ENCODE measurements around the gene WBP2. TPM values are rescaled to one million over a fixed set of nuclear protein-coding genes. Genes with fewer than 3 reads are reported as not detected.
"Not testable (repeated sequence)": the region's sequence is repeated elsewhere in the genome, so short reads cannot be mapped to it uniquely, and the experiment has no call there.

WBP2 gene
- total RNA-seq, 2 experiments from 2014 or later = 64.3 to 68.6 TPM

DNA sequence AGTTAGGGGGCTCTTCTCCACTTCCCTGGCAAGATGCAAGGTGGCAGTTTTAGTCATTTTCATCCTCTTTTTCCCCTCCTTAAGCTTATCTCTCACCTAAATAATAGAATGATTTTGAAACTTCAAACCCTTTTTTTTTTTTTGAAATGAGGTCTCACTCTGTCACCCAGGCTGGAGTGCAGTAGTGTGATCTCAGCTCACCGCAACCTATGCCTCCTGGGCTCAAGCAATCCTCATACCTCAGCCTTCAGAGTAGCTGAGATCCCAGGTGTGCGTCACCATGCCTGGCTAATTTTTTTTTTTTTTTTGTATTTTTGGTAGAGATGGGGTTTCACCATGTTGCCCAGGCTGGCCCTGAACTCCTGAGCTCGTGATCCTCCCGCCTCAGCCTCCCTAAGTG lies 9.8 kb upstream of the WBP2 start:
- not testable (repeated sequence) for H3K9me3 Mint-ChIP-seq (ENCODE audit: insufficient read depth); H3K27me3 Mint-ChIP-seq (ENCODE audit: low read depth); H3K36me3 Mint-ChIP-seq (ENCODE audit: low read depth); DNase-seq
- peak overlapping the region; percentile 39 for H3K4me3 Mint-ChIP-seq
- POLR2A ChIA-PET = interaction anchor here (0.6 to 1.9 kb wide), 6 partner anchors 9 to 109 kb away, joined by 3 to 13 read pairs (median 5); partner anchors contain the start of gene WBP2
- peak; percentile 43 for ATAC-seq
- H3K27ac Mint-ChIP-seq = peak overlapping the region; percentile 83
- CTCF ChIA-PET = interaction anchor here (0.7 to 11.9 kb wide), 8 partner anchors 10 to 117 kb away, joined by 3 to 307 read pairs (median 3); partner anchors contain the start of genes TRIM47 and WBP2
- H3K4me1 Mint-ChIP-seq (ENCODE audit: low read depth) = peaks cover 29% of the 10 kb centered on the region

DNA sequence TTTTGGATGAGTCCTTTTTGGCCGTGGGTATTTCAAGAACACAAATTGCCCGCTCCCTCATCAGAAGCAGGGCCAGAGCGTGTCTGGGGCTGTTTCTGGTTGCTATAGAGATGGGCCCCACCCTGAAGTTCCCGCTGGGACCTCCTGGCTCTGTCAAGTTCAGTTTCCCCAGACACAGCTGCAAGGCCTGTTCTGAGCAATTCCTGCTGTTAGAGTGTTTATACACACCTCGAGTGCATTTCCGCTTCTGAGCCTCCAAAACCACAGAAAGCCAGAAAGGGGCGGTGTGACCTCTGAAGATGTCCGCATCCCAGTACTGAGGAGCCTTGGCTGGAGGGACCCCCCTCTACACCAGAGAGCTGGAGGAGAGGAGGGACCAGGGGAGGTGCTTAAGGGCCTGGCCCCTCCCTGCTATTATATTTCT lies 9.3 kb upstream of the WBP2 start:
- peak; percentile 88 for ATAC-seq
- H3K9me3 Mint-ChIP-seq (ENCODE audit: insufficient read depth) = no peaks in the 10 kb centered on the region
- H3K27ac Mint-ChIP-seq = peak overlapping the region; percentile 83
- POLR2A ChIA-PET = interaction anchor here (0.6 to 1.9 kb wide), 7 partner anchors 9 to 108 kb away, joined by 3 to 13 read pairs (median 4); partner anchors contain the start of gene WBP2
- peak overlapping the region; percentile 39 for H3K4me3 Mint-ChIP-seq
- H3K27me3 Mint-ChIP-seq (ENCODE audit: low read depth) = no peaks in the 10 kb centered on the region
- peak; percentile 74 for DNase-seq
- H3K36me3 Mint-ChIP-seq (ENCODE audit: low read depth) = no peaks in the 10 kb centered on the region
- H3K4me1 Mint-ChIP-seq (ENCODE audit: low read depth) = peaks cover 29% of the 10 kb centered on the region
- CTCF ChIA-PET = interaction anchor here (0.7 to 11.9 kb wide), 8 partner anchors 9 to 117 kb away, joined by 3 to 307 read pairs (median 3); partner anchors contain the start of genes TRIM47 and WBP2

DNA sequence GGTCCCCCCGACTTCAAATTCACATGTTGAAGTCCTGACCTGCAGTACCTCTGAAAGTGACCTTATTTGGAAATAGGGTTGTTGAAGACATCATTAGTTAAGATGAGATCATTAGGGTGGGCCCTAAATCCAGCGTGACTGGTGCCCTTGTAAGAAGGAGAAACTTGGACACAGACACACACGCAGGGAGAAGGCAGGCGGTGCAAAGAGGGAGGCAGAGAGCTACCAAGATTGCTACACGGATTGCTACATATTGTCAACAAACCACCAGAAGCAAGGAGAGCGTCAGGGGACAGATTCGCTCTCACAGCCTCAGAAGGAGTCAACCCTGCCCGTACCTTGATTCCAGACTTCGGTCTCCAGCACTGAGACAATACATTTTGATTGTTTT lies 6.8 kb upstream of the WBP2 start:
- CTCF ChIA-PET = interaction anchor here (0.7 to 11.9 kb wide), 17 partner anchors 13 to 650 kb away, joined by 3 to 307 read pairs (median 5); partner anchors contain the start of genes GALK1, TRIM47, TRIM65 and UNC13D
- no peak for DNase-seq
- Mint-ChIP-seq H3K27ac (no peak overlapping the region), H3K4me3 (no peak overlapping the region), H3K4me1 (ENCODE audit: low read depth) (peaks cover 47% of the 10 kb centered on the region), H3K27me3 (ENCODE audit: low read depth) (no peaks in the 10 kb centered on the region), H3K36me3 (ENCODE audit: low read depth) (no peaks in the 10 kb centered on the region), H3K9me3 (ENCODE audit: insufficient read depth) (no peaks in the 10 kb centered on the region)
- ATAC-seq = no peak
- POLR2A ChIA-PET = interaction anchor here (2.9 kb wide), 1 partner anchor 15 kb away, joined by 23 read pairs; the partner anchor contains the start of gene TRIM47

GRCh38 chr17:75859358-75859757 lies 4.2 kb upstream of the WBP2 start:
- H3K4me3 Mint-ChIP-seq; H3K27me3 Mint-ChIP-seq (ENCODE audit: low read depth); H3K9me3 Mint-ChIP-seq (ENCODE audit: insufficient read depth); DNase-seq; H3K36me3 Mint-ChIP-seq (ENCODE audit: low read depth); ATAC-seq: not testable (repeated sequence)
- H3K4me1 Mint-ChIP-seq (ENCODE audit: low read depth) = peaks cover 41% of the 10 kb centered on the region
- peak overlapping the region; percentile 91 for H3K27ac Mint-ChIP-seq
- POLR2A ChIA-PET = interaction anchor here (0.6 to 1.8 kb wide), 5 partner anchors 9 to 84 kb away, joined by 3 to 7 read pairs (median 3); partner anchors contain the start of gene UNK
- CTCF ChIA-PET = interaction anchor here (0.6 to 11.9 kb wide), 5 partner anchors 11 to 657 kb away, joined by 3 to 307 read pairs (median 12); partner anchors contain the start of genes TRIM47 and TRIM65

DNA sequence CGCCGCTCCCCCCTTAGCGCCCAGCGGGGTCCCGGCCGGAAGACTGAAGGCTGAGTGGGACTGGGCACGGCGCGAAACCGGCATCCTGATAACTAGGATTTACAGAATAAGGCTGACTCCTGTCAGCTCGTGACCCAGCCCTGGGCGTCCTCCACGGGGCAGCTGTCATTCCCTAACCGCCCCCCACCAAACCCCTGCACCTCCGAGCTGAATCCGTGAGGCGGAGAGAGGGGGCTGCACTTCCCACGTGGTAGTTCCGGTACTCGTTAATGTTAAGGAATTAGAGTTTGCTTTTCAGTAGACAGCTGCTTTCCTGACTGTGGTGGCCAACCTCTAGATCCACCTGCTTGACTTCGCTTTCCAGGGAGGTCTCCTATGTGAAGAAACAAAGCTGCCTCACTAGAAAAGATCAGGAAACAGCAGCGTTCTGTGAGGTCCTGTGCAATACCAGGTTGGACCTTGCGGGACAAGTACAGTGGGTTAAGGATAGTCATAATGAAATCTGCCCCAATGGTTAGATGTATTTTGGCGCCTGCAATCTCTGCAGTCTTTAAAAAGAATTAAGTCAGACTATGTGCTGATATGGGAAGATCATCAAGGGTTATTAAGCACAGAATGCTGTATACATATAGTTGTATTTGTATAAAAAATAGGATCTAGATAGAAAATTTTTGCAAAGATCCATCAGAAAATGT lies 1.1 kb upstream of the WBP2 start:
- H3K36me3 Mint-ChIP-seq (ENCODE audit: low read depth) = peaks cover 6% of the 10 kb centered on the region
- peak overlapping the region; percentile 93 for H3K27ac Mint-ChIP-seq
- CTCF ChIA-PET = interaction anchor here (0.7 to 11.9 kb wide), 18 partner anchors 8 to 143 kb away, joined by 3 to 307 read pairs (median 5); partner anchors contain the start of genes MRPL38, TRIM47, TRIM65 and UNC13D
- DNase-seq = peak; percentile 59
- no peaks in the 10 kb centered on the region for H3K27me3 Mint-ChIP-seq (ENCODE audit: low read depth)
- no peaks in the 10 kb centered on the region for H3K9me3 Mint-ChIP-seq (ENCODE audit: insufficient read depth)
- peak; percentile 35 for ATAC-seq
- peaks cover 40% of the 10 kb centered on the region for H3K4me1 Mint-ChIP-seq (ENCODE audit: low read depth)
- H3K4me3 Mint-ChIP-seq = no peak overlapping the region
- POLR2A ChIA-PET = interaction anchor here (0.6 to 4.9 kb wide), 17 partner anchors 9 to 418 kb away, joined by 3 to 66 read pairs (median 9); partner anchors contain the start of genes ACOX1, TRIM47, TRIM65 and UNC13D

GRCh38 chr17:75854881-75855309 lies 240 bp downstream of the WBP2 start:
- peaks cover 37% of the 10 kb centered on the region for H3K4me1 Mint-ChIP-seq (ENCODE audit: low read depth)
- no peak overlapping the region for H3K4me3 Mint-ChIP-seq
- no peak overlapping the region for H3K27ac Mint-ChIP-seq
- POLR2A ChIA-PET = interaction anchor here (0.6 to 4.9 kb wide), 28 partner anchors 10 to 1636 kb away, joined by 3 to 66 read pairs (median 4); partner anchors contain the start of genes ACOX1, RECQL5, SAP30BP and TRIM47
- DNase-seq = no peak
- no peaks in the 10 kb centered on the region for H3K9me3 Mint-ChIP-seq (ENCODE audit: insufficient read depth)
- CTCF ChIA-PET = interaction anchor here (0.9 to 11.9 kb wide), 21 partner anchors 9 to 144 kb away, joined by 3 to 307 read pairs (median 5); partner anchors contain the start of genes GALK1, MRPL38, TRIM47 and TRIM65
- H3K36me3 Mint-ChIP-seq (ENCODE audit: low read depth) = peaks cover 12% of the 10 kb centered on the region
- no peaks in the 10 kb centered on the region for H3K27me3 Mint-ChIP-seq (ENCODE audit: low read depth)
- ATAC-seq = peak; percentile 5

DNA sequence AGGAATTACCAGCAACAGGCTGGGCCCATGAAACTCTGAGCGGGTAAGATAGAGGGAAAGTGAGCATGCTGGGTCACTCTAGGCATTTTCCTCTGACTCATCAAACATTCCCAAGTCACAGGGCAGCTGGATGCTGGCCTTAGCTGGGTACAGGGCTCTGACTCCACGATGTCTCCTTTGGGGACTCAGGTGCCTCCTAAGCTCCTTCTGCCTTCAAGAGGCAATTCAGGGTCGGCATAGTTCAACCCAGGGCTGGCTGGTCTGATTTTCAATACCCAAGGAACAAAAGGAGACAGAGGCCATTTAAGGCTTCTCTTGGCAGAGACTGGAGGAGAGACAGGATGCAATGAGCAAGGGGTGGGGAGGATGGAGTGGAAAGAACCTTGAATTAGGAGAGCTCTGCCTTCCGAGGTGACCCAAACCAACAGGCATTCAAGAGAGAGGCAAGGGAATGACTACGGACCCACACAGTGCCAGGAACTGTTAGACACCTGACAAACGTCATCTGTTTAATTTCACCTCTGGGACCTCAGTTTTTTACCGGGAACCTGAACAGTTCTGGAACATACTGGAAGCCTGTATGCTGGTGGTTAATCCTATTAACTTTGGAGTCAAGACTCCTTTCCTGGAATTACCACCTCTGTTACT lies 910 bp downstream of the WBP2 start:
- H3K4me1 Mint-ChIP-seq (ENCODE audit: low read depth) = peaks cover 34% of the 10 kb centered on the region
- CTCF ChIA-PET = interaction anchor here (1.1 to 11.9 kb wide), 8 partner anchors 9 to 104 kb away, joined by 4 to 307 read pairs (median 11); partner anchors contain the start of genes GALK1, TRIM47 and UNC13D
- POLR2A ChIA-PET = interaction anchor here (0.6 to 4.9 kb wide), 11 partner anchors 9 to 254 kb away, joined by 3 to 66 read pairs (median 9); partner anchors contain the start of genes TRIM47, UNC13D and UNK
- H3K9me3 Mint-ChIP-seq (ENCODE audit: insufficient read depth) = no peaks in the 10 kb centered on the region
- DNase-seq (no peak), ATAC-seq (no peak)
- H3K27ac Mint-ChIP-seq = no peak overlapping the region
- H3K27me3 Mint-ChIP-seq (ENCODE audit: low read depth) = no peaks in the 10 kb centered on the region
- H3K4me3 Mint-ChIP-seq = no peak overlapping the region
- peaks cover 17% of the 10 kb centered on the region for H3K36me3 Mint-ChIP-seq (ENCODE audit: low read depth)

- no peak for DNase-seq
- ChIA-PET POLR2A (interaction anchor here (1.7 to 4.9 kb wide), 6 partner anchors 8 to 74 kb away, joined by 6 to 66 read pairs (median 17); partner anchors contain the start of gene UNC13D), CTCF (interaction anchor here (2.1 to 11.9 kb wide), 3 partner anchors 8 to 23 kb away, joined by 9 to 307 read pairs (median 49); partner anchors contain the start of genes TRIM47 and UNC13D)
- no peaks in the 10 kb centered on the region for H3K27me3 Mint-ChIP-seq (ENCODE audit: low read depth)
- H3K36me3 Mint-ChIP-seq (ENCODE audit: low read depth) = peaks cover 18% of the 10 kb centered on the region
- peaks cover 32% of the 10 kb centered on the region for H3K4me1 Mint-ChIP-seq (ENCODE audit: low read depth)
- H3K9me3 Mint-ChIP-seq (ENCODE audit: insufficient read depth) = no peaks in the 10 kb centered on the region
- H3K27ac Mint-ChIP-seq = peak overlapping the region; percentile 61
- ATAC-seq = no peak
- H3K4me3 Mint-ChIP-seq = peak overlapping the region; percentile 8
These were observed 1.7 kb downstream of the WBP2 start for GRCh38 chr17:75853433-75853832.

DNA sequence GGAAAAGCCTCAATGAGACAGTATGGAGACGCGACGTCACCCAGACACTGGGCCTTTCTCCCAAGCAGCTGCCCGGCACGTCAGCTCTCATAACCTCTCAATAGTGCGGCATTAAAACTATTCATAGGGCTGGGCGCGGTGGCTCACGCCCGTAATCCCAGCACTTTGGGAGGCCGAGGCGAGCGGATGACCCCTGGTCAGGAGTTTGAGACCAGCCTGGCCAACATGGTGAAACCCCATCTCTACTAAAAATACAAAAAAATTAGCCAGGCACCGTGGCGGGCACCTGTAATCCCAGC lies 3.5 kb downstream of the WBP2 start:
- CTCF ChIA-PET; H3K27me3 Mint-ChIP-seq (ENCODE audit: low read depth); H3K9me3 Mint-ChIP-seq (ENCODE audit: insufficient read depth); DNase-seq; ATAC-seq; H3K27ac Mint-ChIP-seq; H3K4me3 Mint-ChIP-seq: not testable (repeated sequence)
- peaks cover 29% of the 10 kb centered on the region for H3K4me1 Mint-ChIP-seq (ENCODE audit: low read depth)
- H3K36me3 Mint-ChIP-seq (ENCODE audit: low read depth) = peaks cover 32% of the 10 kb centered on the region
- POLR2A ChIA-PET = interaction anchor here (1.7 kb wide), 1 partner anchor 72 kb away, joined by 6 read pairs; a partner anchor contains a TSS

- CTCF ChIA-PET = no interaction called here
- POLR2A ChIA-PET = no interaction called here
- no peak for DNase-seq
- ATAC-seq = no peak
- Mint-ChIP-seq H3K36me3 (ENCODE audit: low read depth) (peaks cover 34% of the 10 kb centered on the region), H3K9me3 (ENCODE audit: insufficient read depth) (no peaks in the 10 kb centered on the region), H3K27ac (no peak overlapping the region), H3K4me3 (no peak overlapping the region), H3K27me3 (ENCODE audit: low read depth) (no peaks in the 10 kb centered on the region), H3K4me1 (ENCODE audit: low read depth) (peaks cover 24% of the 10 kb centered on the region)
These were observed 4.0 kb downstream of the WBP2 start for GRCh38 chr17:75850928-75851692.
